H9 (cell line): Measurements from ENCODE around the gene LHX4. TPM values are rescaled to one million over a fixed set of nuclear protein-coding genes. Genes with fewer than 3 reads are reported as not detected.
A peak's percentile ranks its signal among the peaks of the same experiment; 100 is the strongest.

Experiments used
- DNase-seq: peaks from one replicate; pipeline ENCODE4 v3.0.0-alpha.2; 2017
- H2AFZ ChIP-seq: one replicate; pipeline ENCODE4 v1.6.1; 2013; ENCODE audit warnings: mild to moderate bottlenecking, low read length, control low read depth, moderate library complexity
- H2AK5ac ChIP-seq: 2 replicates; pipeline ENCODE4 v1.6.1; 2013; ENCODE audit warnings: low read length, control low read depth, mixed read lengths; ENCODE audit not compliant: insufficient read length
- H2BK120ac ChIP-seq: one replicate; pipeline ENCODE4 v1.6.1; 2013; ENCODE audit warnings: low read depth, mild to moderate bottlenecking, low read length, control low read depth, inconsistent platforms; ENCODE audit not compliant: poor library complexity, severe bottlenecking
- H2BK12ac ChIP-seq: 2 replicates; pipeline ENCODE4 v1.6.1; 2013; ENCODE audit warnings: low read length, control low read depth, mixed read lengths, low read depth; ENCODE audit not compliant: insufficient read length
- H2BK15ac ChIP-seq: 2 replicates; pipeline ENCODE4 v1.6.1; 2013; ENCODE audit warnings: low read depth, low read length, control low read depth
- H2BK20ac ChIP-seq: one replicate; pipeline ENCODE4 v1.6.1; 2013; ENCODE audit warnings: low read depth, mild to moderate bottlenecking, low read length, control low read depth, inconsistent platforms; ENCODE audit not compliant: poor library complexity, severe bottlenecking
- H2BK5ac ChIP-seq: 2 replicates; pipeline ENCODE4 v1.6.1; 2013; ENCODE audit warnings: low read length, control low read depth, mixed read lengths; ENCODE audit not compliant: insufficient read length
- H3K14ac ChIP-seq: 2 replicates; pipeline ENCODE4 v1.6.1; 2013; ENCODE audit warnings: low read length, control low read depth; ENCODE audit not compliant: insufficient read depth
- H3K18ac ChIP-seq: 2 replicates; pipeline ENCODE4 v1.6.1; 2013; ENCODE audit warnings: low read depth, mild to moderate bottlenecking, mixed read lengths, low read length, control low read depth; ENCODE audit not compliant: insufficient read length
- H3K23ac ChIP-seq: 2 replicates; pipeline ENCODE4 v1.6.1; 2013; ENCODE audit warnings: low read length, control low read depth, mixed read lengths, low read depth; ENCODE audit not compliant: insufficient read length
- H3K23me2 ChIP-seq: 2 replicates; pipeline ENCODE4 v1.6.1; 2013; ENCODE audit warnings: low read depth, mild to moderate bottlenecking, mixed read lengths, low read length, control low read depth; ENCODE audit not compliant: insufficient read length, poor library complexity, severe bottlenecking
- H3K27ac ChIP-seq: 2 replicates; pipeline ENCODE4 v1.5.1; 2013; ENCODE audit warnings: low read length, control low read depth, mixed read lengths, low read depth; ENCODE audit not compliant: insufficient read length
- H3K27me3 ChIP-seq: 2 replicates; pipeline ENCODE4 v1.6.1; 2013; ENCODE audit warnings: low read length, control low read depth, inconsistent platforms; ENCODE audit not compliant: insufficient read depth
- H3K4ac ChIP-seq: 2 replicates; pipeline ENCODE4 v1.6.1; 2013; ENCODE audit warnings: low read depth, mild to moderate bottlenecking, control low read depth, inconsistent platforms, low read length, moderate library complexity
- H3K4me1 ChIP-seq: 2 replicates; pipeline ENCODE4 v1.6.1; 2013; ENCODE audit warnings: low read length, control low read depth, inconsistent platforms; ENCODE audit not compliant: insufficient read depth
- H3K4me2 ChIP-seq: 2 replicates; pipeline ENCODE4 v1.6.1; 2013; ENCODE audit warnings: low read length, control low read depth, mixed read lengths; ENCODE audit not compliant: insufficient read length, insufficient read depth
- H3K56ac ChIP-seq: 2 replicates; pipeline ENCODE4 v1.6.1; 2013; ENCODE audit warnings: low read depth, mild to moderate bottlenecking, mixed read lengths, low read length, control low read depth; ENCODE audit not compliant: insufficient read length
- H3K79me1 ChIP-seq: 2 replicates; pipeline ENCODE4 v1.6.1; 2013; ENCODE audit warnings: low read depth, mild to moderate bottlenecking, moderate library complexity, low read length, control low read depth, inconsistent platforms; ENCODE audit not compliant: insufficient read depth, poor library complexity, severe bottlenecking
- H3K79me2 ChIP-seq: 2 replicates; pipeline ENCODE4 v1.6.1; 2013; ENCODE audit warnings: low read length, control low read depth, inconsistent platforms; ENCODE audit not compliant: insufficient read depth
- H3K9ac ChIP-seq: 2 replicates; pipeline ENCODE4 v1.6.1; 2013; ENCODE audit warnings: low read length, control low read depth, mixed read lengths; ENCODE audit not compliant: insufficient read length; ENCODE audit errors: extremely low read depth
- H3K9me3 ChIP-seq: one replicate; pipeline ENCODE4 v1.6.1; 2013; ENCODE audit warnings: low read depth, low read length, inconsistent platforms; ENCODE audit not compliant: control insufficient read depth
- H3T11ph ChIP-seq: one replicate; pipeline ENCODE4 v1.6.1; 2013; ENCODE audit warnings: mild to moderate bottlenecking, low read length, control low read depth, inconsistent platforms
- H4K20me1 ChIP-seq: one replicate; pipeline ENCODE4 v1.6.1; 2013; ENCODE audit not compliant: control insufficient read depth, insufficient read length, insufficient read depth
- H4K5ac ChIP-seq: 2 replicates; pipeline ENCODE4 v1.6.1; 2013; ENCODE audit warnings: low read depth, mild to moderate bottlenecking, mixed read lengths, low read length, control low read depth; ENCODE audit not compliant: insufficient read length
- H4K8ac ChIP-seq: replicated peaks from 2 replicates; pipeline ENCODE4 v1.6.1; 2013; ENCODE audit warnings: low read length, control low read depth, mixed read lengths, low read depth; ENCODE audit not compliant: insufficient read length
- H4K91ac ChIP-seq: 2 replicates; pipeline ENCODE4 v1.6.1; 2013; ENCODE audit warnings: low read depth, mild to moderate bottlenecking, moderate library complexity, mixed read lengths, low read length, control low read depth; ENCODE audit not compliant: insufficient read length
- H3K27ac Mint-ChIP-seq, 3 experiments: 2 replicates in 2 of 3; 3 replicates in 1 of 3; pipeline ENCODE4 v1.8.0; 2020 to 2021; ENCODE audit warnings: mixed read lengths in 3 of 3, mild to moderate bottlenecking in 1 of 3, moderate library complexity in 1 of 3
- H3K27me3 Mint-ChIP-seq: 2 replicates; pipeline ENCODE4 v1.8.0; 2021; ENCODE audit warnings: low read depth, mild to moderate bottlenecking, moderate library complexity, mixed read lengths
- H3K36me3 Mint-ChIP-seq, 3 experiments: 2 replicates in 2 of 3; 3 replicates in 1 of 3; pipeline ENCODE4 v1.8.0; 2020 to 2021; ENCODE audit warnings: low read depth in 3 of 3, mixed read lengths in 3 of 3; ENCODE audit not compliant: insufficient read depth in 1 of 3
- H3K4me1 Mint-ChIP-seq, 2 experiments: 2 replicates each; pipeline ENCODE4 v1.8.0; 2020; ENCODE audit warnings: mixed read lengths in 2 of 2
- H3K4me3 Mint-ChIP-seq, 2 experiments: 2 replicates in 1 of 2; 3 replicates in 1 of 2; pipeline ENCODE4 v1.8.0; 2020 to 2021; ENCODE audit warnings: mild to moderate bottlenecking in 2 of 2, mixed read lengths in 2 of 2, moderate library complexity in 1 of 2
- H3K9me3 Mint-ChIP-seq, 2 experiments: 2 replicates in 1 of 2; 3 replicates in 1 of 2; pipeline ENCODE4 v1.8.0; 2020; ENCODE audit warnings: mild to moderate bottlenecking in 2 of 2, mixed read lengths in 2 of 2, moderate library complexity in 1 of 2
- CTCF ChIP-seq: fragments of 200-600 bp; sonication (generic); conservative IDR thresholded peaks from 3 replicates; pipeline ENCODE4 v1.8.0; 2021; ENCODE audit warnings: antibody characterized with exemption, mild to moderate bottlenecking
- WGBS: extraction: QIAGEN DNeasy Blood & Tissue Kit; methylation state at CpG from one replicate; pipeline ENCODE4 v1.1.7; 2013; ENCODE audit warnings: missing lambda C conversion rate, low lambda C conversion rate, mixed read lengths; ENCODE audit not compliant: insufficient read length; ENCODE audit errors: extremely low coverage; 5-methylcytosine and 5-hydroxymethylcytosine counted together
- total RNA-seq: library from RNA; stranded (reverse); gene quantifications from 2 replicates; pipeline ENCODE4 v1.2.1, GENCODE V29; 2021

LHX4 gene
- total RNA-seq, 1 experiment from 2014 or later = 1.9 TPM

GRCh38 chr1:180275726-180276125, 45.7 kb downstream of the LHX4 start:
- H3K79me2 ChIP-seq = no peaks in the 10 kb centered on the region
- Mint-ChIP-seq H3K36me3 (peaks cover 45 to 54% (median 53%) of the 10 kb centered on the region in 3 experiments), H3K4me3 (no peak overlapping the region), H3K9me3 (peaks cover 0 to 15% of the 10 kb centered on the region in 2 experiments; a peak in 2 of 5 replicates), H3K4me1 (peaks cover 33 to 37% of the 10 kb centered on the region in 2 experiments), H3K27ac (no peak overlapping the region), H3K27me3 (no peaks in the 10 kb centered on the region; the same call in 1 of the 2 replicates)
- H3K4me2 ChIP-seq = no peak overlapping the region
- H3K4me1 ChIP-seq = peaks cover 10% of the 10 kb centered on the region; the same call in 1 of the 2 replicates
- H3T11ph ChIP-seq = no peak overlapping the region
- no peaks in the 10 kb centered on the region for H3K23me2 ChIP-seq
- H2BK12ac ChIP-seq = no peak overlapping the region
- no peak overlapping the region for H3K56ac ChIP-seq
- DNase-seq = no peak
- no peak overlapping the region for H2AFZ ChIP-seq
- no CpG with 5 or more reads among the region's 5 CpGs for WGBS
- H2BK20ac ChIP-seq = no peak overlapping the region
- no peak overlapping the region for H3K4ac ChIP-seq
- no peak for TF ChIP-seq CTCF
- H3K9ac ChIP-seq = no peak overlapping the region
- no peak overlapping the region for H2BK15ac ChIP-seq
- peak overlapping the region; percentile 5 for H4K91ac ChIP-seq
- no peaks in the 10 kb centered on the region for H4K20me1 ChIP-seq
- H3K18ac ChIP-seq = no peak overlapping the region
- H2BK5ac ChIP-seq = no peak overlapping the region
- H3K79me1 ChIP-seq = no peaks in the 10 kb centered on the region
- no peak overlapping the region for H4K5ac ChIP-seq
- H2BK120ac ChIP-seq = no peak overlapping the region
- H3K27ac ChIP-seq = no peak overlapping the region
- no peak overlapping the region for H3K14ac ChIP-seq
- no peak overlapping the region for H4K8ac ChIP-seq
- H3K23ac ChIP-seq = no peak overlapping the region
- H3K9me3 ChIP-seq = no peaks in the 10 kb centered on the region
- no peaks in the 10 kb centered on the region for H3K27me3 ChIP-seq
- no peak overlapping the region for H2AK5ac ChIP-seq
